Hypothalamus (tissue), 51 donors: Measurements from ENCODE around the gene ATP2B1.
"Not testable (repeated sequence)": the region's sequence is repeated elsewhere in the genome, so short reads cannot be mapped to it uniquely, and the experiment has no call there.

Experiments
- DNase-seq, 51 donors: peaks; one replicate each; lab custom pipeline; 2025; lab: John Stamatoyannopoulos, UW

The ATP2B1 gene

GRCh38 chr12:89717759-89718523 lies 9.3 kb upstream of the ATP2B1 start:
- no peak for DNase-seq

- no peak for DNase-seq
These were observed 4.1 kb upstream of the ATP2B1 start for GRCh38 chr12:89712706-89713105.

GRCh38 chr12:89710873-89711750 lies 2.5 kb upstream of the ATP2B1 start:
- DNase-seq, result peak in 1 of 51 donors; percentile 21

GRCh38 chr12:89709995-89710872 lies 1.6 kb upstream of the ATP2B1 start:
- DNase-seq, result peak in 27 of 51 donors; percentile 38 to 90 (median 63)

- peak; percentile 86 to 100 (median 97) for DNase-seq
These were observed 738 bp upstream of the ATP2B1 start for GRCh38 chr12:89709157-89709994.

- DNase-seq, result peak in 31 of 51 donors; percentile 4 to 64 (median 31)
These were observed 704 bp downstream of the ATP2B1 start for GRCh38 chr12:89707703-89708564.

GRCh38 chr12:89706986-89707702 lies 1.5 kb downstream of the ATP2B1 start:
- DNase-seq, result peak in 37 of 51 donors; percentile 2 to 59 (median 23)

- DNase-seq, result peak in 1 of 51 donors; percentile 29
These were observed 2.1 kb downstream of the ATP2B1 start for GRCh38 chr12:89706551-89706950.

- no peak for DNase-seq
These were observed 4.2 kb downstream of the ATP2B1 start for GRCh38 chr12:89704457-89704856.

GRCh38 chr12:89703768-89704167 lies 4.9 kb downstream of the ATP2B1 start:
- DNase-seq, result no peak

GRCh38 chr12:89702503-89702902 lies 6.1 kb downstream of the ATP2B1 start:
- no peak for DNase-seq

GRCh38 chr12:89701606-89702206 lies 6.9 kb downstream of the ATP2B1 start:
- DNase-seq, result no peak

GRCh38 chr12:89700191-89700810 lies 8.3 kb downstream of the ATP2B1 start:
- no peak for DNase-seq

GRCh38 chr12:89698607-89699006 lies 10.0 kb downstream of the ATP2B1 start:
- DNase-seq, result no peak

GRCh38 chr12:89697728-89698127 lies 10.9 kb downstream of the ATP2B1 start:
- DNase-seq, result not testable (repeated sequence)

GRCh38 chr12:89697296-89697695 lies 11.3 kb downstream of the ATP2B1 start:
- DNase-seq, result no peak

- no peak for DNase-seq
These were observed 12.8 kb downstream of the ATP2B1 start for GRCh38 chr12:89695830-89696229.
